ENCODE data around the gene MANEAL.

MANEAL gene

GRCh38 chr1:37793773-37794371 lies at the start of gene MANEAL (continued):
- TF ChIP-seq ZNF146 (tag by site-specific recombination; IDR thresholded peaks at IDR 0.05) (peak; percentile 33; the same call in 1 of the 2 replicates), HOXD13 (CRISPR knock-in tag; IDR thresholded peaks at IDR 0.05; ENCODE audit: borderline replicate concordance) (no peak), GLIS1 (tag by site-specific recombination; IDR thresholded peaks at IDR 0.05) (peak; percentile 43; the same call in 1 of the 2 replicates), ZBTB49 (tag by site-specific recombination; IDR thresholded peaks at IDR 0.05; ENCODE audit: low read depth) (no peak), ZNF248 (tag by site-specific recombination; IDR thresholded peaks at IDR 0.05) (no peak), ZSCAN30 (tag by site-specific recombination; IDR thresholded peaks at IDR 0.05) (peak; percentile 87), PRDM4 (tag by site-specific recombination; IDR thresholded peaks at IDR 0.05) (no peak), ZNF10 (tag by site-specific recombination; IDR thresholded peaks at IDR 0.05) (0 out of 2 replicates have a peak, but pooled peaks have one; percentile 19), ZNF280D (tag by site-specific recombination; IDR thresholded peaks at IDR 0.05) (no peak), GFI1B (tag by site-specific recombination; IDR thresholded peaks at IDR 0.05) (no peak), HOXC10 (CRISPR knock-in tag; IDR thresholded peaks at IDR 0.05) (no peak), ZNF140 (tag by site-specific recombination; IDR thresholded peaks at IDR 0.05) (no peak), ZNF621 (tag by site-specific recombination; IDR thresholded peaks at IDR 0.05) (no peak), SETDB1 (IDR thresholded peaks at IDR 0.05; ENCODE audit: insufficient read length, low read length) (no peak), ZNF704 (tag by site-specific recombination; IDR thresholded peaks at IDR 0.05) (no peak), ZNF221 (tag by site-specific recombination; IDR thresholded peaks at IDR 0.05; ENCODE audit: borderline replicate concordance) (no peak), AEBP2 (tag by site-specific recombination; IDR thresholded peaks at IDR 0.05; ENCODE audit: borderline replicate concordance) (no peak), BCL11B (tag by site-specific recombination; IDR thresholded peaks at IDR 0.05; ENCODE audit: low read depth) (no peak), ZSCAN16 (tag by site-specific recombination; IDR thresholded peaks at IDR 0.05) (peak; percentile 71; the same call in 1 of the 2 replicates), ZNF426 (tag by site-specific recombination; IDR thresholded peaks at IDR 0.05) (no peak), ZNF518A (tag by site-specific recombination; conservative IDR thresholded peaks at IDR 0.05; ENCODE audit: low read depth) (no peak), ZNF324 (tag by site-specific recombination; IDR thresholded peaks at IDR 0.05) (no peak), ZFHX2 (tag by site-specific recombination; conservative IDR thresholded peaks at IDR 0.05) (peak; percentile 87)
